Mesothelial cell of epicardium (in vitro differentiated cells): ENCODE data around the gene FCHSD1. TPM values are rescaled to one million over a fixed set of nuclear protein-coding genes. Genes with fewer than 3 reads are reported as not detected.

Experiments
- DNase-seq, 2 experiments: peaks; one replicate each; pipeline ENCODE4 v3.0.0; 2021; ENCODE audit warnings: low spot score in 2 of 2; ENCODE audit not compliant: unreplicated experiment in 2 of 2
- H3K27ac Mint-ChIP-seq: 2 replicates; pipeline ENCODE4 v1.8.0; 2021; ENCODE audit warnings: mixed read lengths
- H3K27me3 Mint-ChIP-seq: 2 replicates; pipeline ENCODE4 v1.8.0; 2021; ENCODE audit warnings: low read depth, mixed read lengths
- H3K36me3 Mint-ChIP-seq: 2 replicates; pipeline ENCODE4 v1.8.0; 2021; ENCODE audit warnings: mixed read lengths
- H3K4me1 Mint-ChIP-seq: 2 replicates; pipeline ENCODE4 v1.8.0; 2021; ENCODE audit warnings: mixed read lengths
- H3K4me3 Mint-ChIP-seq: 2 replicates; pipeline ENCODE4 v1.8.0; 2021; ENCODE audit warnings: mild to moderate bottlenecking, moderate library complexity, mixed read lengths
- H3K9me3 Mint-ChIP-seq: 2 replicates; pipeline ENCODE4 v1.8.0; 2021; ENCODE audit warnings: mixed read lengths
- CTCF ChIP-seq: fragments of 200-600 bp; sonication (generic); IDR thresholded peaks from one replicate; pipeline ENCODE4 v1.5.0; 2021; ENCODE audit warnings: antibody characterized with exemption; ENCODE audit not compliant: unreplicated experiment
- total RNA-seq: library from RNA; stranded (reverse); gene quantifications from 3 replicates; pipeline ENCODE4 v1.2.1, GENCODE V29; 2021

FCHSD1 gene
- total RNA-seq, 1 donor from 2014 or later, result 48.6 TPM

- H3K36me3 Mint-ChIP-seq, result peaks cover 13% of the 10 kb centered on the region
- H3K4me3 Mint-ChIP-seq, result no peak overlapping the region
- H3K4me1 Mint-ChIP-seq, result peaks cover 24% of the 10 kb centered on the region
- no peaks in the 10 kb centered on the region for H3K27me3 Mint-ChIP-seq
- no peak for DNase-seq
- TF ChIP-seq CTCF, result no peak
- H3K27ac Mint-ChIP-seq, result no peak overlapping the region
- H3K9me3 Mint-ChIP-seq, result no peaks in the 10 kb centered on the region
Measured at GRCh38 chr5:141680178-141680577, 29.0 kb upstream of the FCHSD1 start.

- peaks cover 14% of the 10 kb centered on the region for H3K36me3 Mint-ChIP-seq
- no peak for DNase-seq
Measured at GRCh38 chr5:141677415-141677814, 26.2 kb upstream of the FCHSD1 start.

GRCh38 chr5:141675672-141676071 lies 24.5 kb upstream of the FCHSD1 start:
- no peak for DNase-seq
- H3K36me3 Mint-ChIP-seq, result peaks cover 14% of the 10 kb centered on the region
- TF ChIP-seq CTCF, result no peak
- H3K27me3 Mint-ChIP-seq, result no peaks in the 10 kb centered on the region
- H3K4me1 Mint-ChIP-seq, result peaks cover 4% of the 10 kb centered on the region
- H3K9me3 Mint-ChIP-seq, result no peaks in the 10 kb centered on the region
- H3K4me3 Mint-ChIP-seq, result no peak overlapping the region
- no peak overlapping the region for H3K27ac Mint-ChIP-seq

More at GRCh38 chr5:141677415-141677814, 26.2 kb upstream of the FCHSD1 start:
- TF ChIP-seq CTCF, result no peak
- Mint-ChIP-seq H3K4me1 (peaks cover 17% of the 10 kb centered on the region), H3K27me3 (no peaks in the 10 kb centered on the region), H3K4me3 (no peak overlapping the region), H3K9me3 (no peaks in the 10 kb centered on the region), H3K27ac (no peak overlapping the region)

- H3K27ac Mint-ChIP-seq, result no peak overlapping the region
- no peaks in the 10 kb centered on the region for H3K9me3 Mint-ChIP-seq
- no peak for DNase-seq
- peaks cover 1% of the 10 kb centered on the region for H3K4me1 Mint-ChIP-seq
- no peak overlapping the region for H3K4me3 Mint-ChIP-seq
- H3K27me3 Mint-ChIP-seq, result no peaks in the 10 kb centered on the region
- H3K36me3 Mint-ChIP-seq, result peaks cover 14% of the 10 kb centered on the region
- TF ChIP-seq CTCF, result no peak
Measured at GRCh38 chr5:141674747-141675146, 23.5 kb upstream of the FCHSD1 start.

- no peak for TF ChIP-seq CTCF
- H3K4me1 Mint-ChIP-seq, result no peaks in the 10 kb centered on the region
Measured at GRCh38 chr5:141672841-141673813, 21.9 kb upstream of the FCHSD1 start.

More at GRCh38 chr5:141672841-141673813, 21.9 kb upstream of the FCHSD1 start:
- H3K9me3 Mint-ChIP-seq, result no peaks in the 10 kb centered on the region
- H3K36me3 Mint-ChIP-seq, result peaks cover 12% of the 10 kb centered on the region
- H3K27ac Mint-ChIP-seq, result no peak overlapping the region
- no peak overlapping the region for H3K4me3 Mint-ChIP-seq
- H3K27me3 Mint-ChIP-seq, result no peaks in the 10 kb centered on the region
- DNase-seq, result no peak
